Non-pigmented ciliary epithelial cell (primary cell): ENCODE measurements around the gene PKP4.

ENCODE experiments used
- DNase-seq: peaks from one replicate; pipeline ENCODE4 v3.0.0-alpha.2; 2010; ENCODE audit warnings: low read depth

PKP4 gene

GRCh38 chr2:158647436-158648231, 190.9 kb downstream of the PKP4 start:
- no peak for DNase-seq

- DNase-seq: no peak
Observed at GRCh38 chr2:158649846-158650245, 193.1 kb downstream of the PKP4 start.

- no peak for DNase-seq
Observed at GRCh38 chr2:158650646-158651357, 194.1 kb downstream of the PKP4 start.

- no peak for DNase-seq
Observed at GRCh38 chr2:158651358-158652057, 194.8 kb downstream of the PKP4 start.

GRCh38 chr2:158655628-158656027, 198.9 kb downstream of the PKP4 start:
- DNase-seq: no peak

- DNase-seq: no peak
Observed at GRCh38 chr2:158656492-158657229, 199.9 kb downstream of the PKP4 start.

- no peak for DNase-seq
Observed at GRCh38 chr2:158658396-158658795, 201.6 kb downstream of the PKP4 start.

- DNase-seq: no peak
Observed at GRCh38 chr2:158659483-158659882, 202.7 kb downstream of the PKP4 start.

- DNase-seq: no peak
Observed at GRCh38 chr2:158661231-158661630, 204.5 kb downstream of the PKP4 start.

GRCh38 chr2:158662421-158662820, 205.7 kb downstream of the PKP4 start:
- no peak for DNase-seq

GRCh38 chr2:158663796-158664195, 207.0 kb downstream of the PKP4 start:
- DNase-seq: no peak

GRCh38 chr2:158664987-158665386, 208.2 kb downstream of the PKP4 start:
- DNase-seq: no peak

GRCh38 chr2:158665536-158666302, 209.0 kb downstream of the PKP4 start:
- no peak for DNase-seq

- no peak for DNase-seq
Observed at GRCh38 chr2:158666969-158667368, 210.2 kb downstream of the PKP4 start.

- DNase-seq: peak; percentile 77
Observed at GRCh38 chr2:158667586-158667985, 210.8 kb downstream of the PKP4 start.

- DNase-seq: no peak
Observed at GRCh38 chr2:158668001-158668765, 211.4 kb downstream of the PKP4 start.

- DNase-seq: no peak
Observed at GRCh38 chr2:158670292-158670691, 213.5 kb downstream of the PKP4 start.

- no peak for DNase-seq
Observed at GRCh38 chr2:158671360-158672245, 214.9 kb downstream of the PKP4 start.

GRCh38 chr2:158676295-158676694, 219.5 kb downstream of the PKP4 start:
- no peak for DNase-seq

GRCh38 chr2:158676696-158677095, 219.9 kb downstream of the PKP4 start:
- DNase-seq: no peak
